Measurements from ENCODE around the gene LAPTM5.
A peak's percentile ranks its signal among the peaks of the same experiment; 100 is the strongest.

Gene LAPTM5

GRCh38 chr1:30715886-30716285 is 41.7 kb downstream of the LAPTM5 start:
- TF ChIP-seq MAX (IDR thresholded peaks at IDR 0.05; ENCODE audit: low read depth, low read length) (no peak), CTCF (IDR thresholded peaks at IDR 0.05; ENCODE audit: low read depth, low read length) (no peak), MYC (IDR thresholded peaks at IDR 0.05; ENCODE audit: low read depth, low read length) (no peak), POLR2A (IDR thresholded peaks at IDR 0.05; ENCODE audit: extremely low read depth, insufficient read length) (no peak)
- DNase-seq (ENCODE audit: low read depth): no peak
- no peak overlapping the region for H3K4me3 ChIP-seq (ENCODE audit: low read depth, low read length)

GRCh38 chr1:30715216-30715615 is 42.4 kb downstream of the LAPTM5 start:
- peak; percentile 58 for TF ChIP-seq CTCF (IDR thresholded peaks at IDR 0.05; ENCODE audit: low read depth, low read length)
- no peak for TF ChIP-seq MAX (IDR thresholded peaks at IDR 0.05; ENCODE audit: low read depth, low read length)
- DNase-seq (ENCODE audit: low read depth): peak; percentile 52
- no peak overlapping the region for H3K4me3 ChIP-seq (ENCODE audit: low read depth, low read length)

GRCh38 chr1:30714536-30715090 is 43.0 kb downstream of the LAPTM5 start:
- no peak for DNase-seq (ENCODE audit: low read depth)
- no peak overlapping the region for H3K4me3 ChIP-seq (ENCODE audit: low read depth, low read length)
- TF ChIP-seq MAX (IDR thresholded peaks at IDR 0.05; ENCODE audit: low read depth, low read length) (no peak), CTCF (IDR thresholded peaks at IDR 0.05; ENCODE audit: low read depth, low read length) (no peak), POLR2A (IDR thresholded peaks at IDR 0.05; ENCODE audit: extremely low read depth, insufficient read length) (no peak), MYC (IDR thresholded peaks at IDR 0.05; ENCODE audit: low read depth, low read length) (no peak)

- DNase-seq (ENCODE audit: low read depth): no peak
- TF ChIP-seq MYC (IDR thresholded peaks at IDR 0.05; ENCODE audit: low read depth, low read length) (no peak), CTCF (IDR thresholded peaks at IDR 0.05; ENCODE audit: low read depth, low read length) (no peak), MAX (IDR thresholded peaks at IDR 0.05; ENCODE audit: low read depth, low read length) (no peak), POLR2A (IDR thresholded peaks at IDR 0.05; ENCODE audit: extremely low read depth, insufficient read length) (no peak)
- no peak overlapping the region for H3K4me3 ChIP-seq (ENCODE audit: low read depth, low read length)
Observed at GRCh38 chr1:30714025-30714424, 43.5 kb downstream of the LAPTM5 start.

GRCh38 chr1:30713311-30713710 is 44.3 kb downstream of the LAPTM5 start:
- TF ChIP-seq MAX (IDR thresholded peaks at IDR 0.05; ENCODE audit: low read depth, low read length): no peak
- no peak for TF ChIP-seq POLR2A (IDR thresholded peaks at IDR 0.05; ENCODE audit: extremely low read depth, insufficient read length)
- no peak for TF ChIP-seq CTCF (IDR thresholded peaks at IDR 0.05; ENCODE audit: low read depth, low read length)
- no peak for TF ChIP-seq MYC (IDR thresholded peaks at IDR 0.05; ENCODE audit: low read depth, low read length)
- no peak overlapping the region for H3K4me3 ChIP-seq (ENCODE audit: low read depth, low read length)
- DNase-seq (ENCODE audit: low read depth): no peak

- no peak for TF ChIP-seq MYC (IDR thresholded peaks at IDR 0.05; ENCODE audit: low read depth, low read length)
- TF ChIP-seq MAX (IDR thresholded peaks at IDR 0.05; ENCODE audit: low read depth, low read length): no peak
- no peak for TF ChIP-seq CTCF (IDR thresholded peaks at IDR 0.05; ENCODE audit: low read depth, low read length)
- TF ChIP-seq POLR2A (IDR thresholded peaks at IDR 0.05; ENCODE audit: extremely low read depth, insufficient read length): no peak
- no peak for DNase-seq (ENCODE audit: low read depth)
- H3K4me3 ChIP-seq (ENCODE audit: low read depth, low read length): no peak overlapping the region
Observed at GRCh38 chr1:30712583-30712982, 45.0 kb downstream of the LAPTM5 start.
